Activated CD4-positive, CD25-positive, alpha-beta regulatory T cell (primary cell): ENCODE results near the gene SLC25A53.
"Not testable (repeated sequence)": the region's sequence is repeated elsewhere in the genome, so short reads cannot be mapped to it uniquely, and the experiment has no call there.

Source experiments
- DNase-seq, 4 experiments: peaks; one replicate each; lab custom pipeline; 2025; lab: John Stamatoyannopoulos, UW

The SLC25A53 gene

GRCh38 chrX:104075778-104076445, 80.9 kb downstream of the SLC25A53 start, which contains the start of gene TMSB15C:
Gene TMSB15C (minus strand): TSS chrX:104076236.
- DNase-seq = not testable (repeated sequence)

GRCh38 chrX:104062636-104063035, 94.2 kb downstream of the SLC25A53 start:
- DNase-seq = not testable (repeated sequence)

- DNase-seq = not testable (repeated sequence)
Observed at GRCh38 chrX:104054956-104055355, 101.9 kb downstream of the SLC25A53 start.
